ENCODE results near the gene ILF3.

Gene ILF3

DNA sequence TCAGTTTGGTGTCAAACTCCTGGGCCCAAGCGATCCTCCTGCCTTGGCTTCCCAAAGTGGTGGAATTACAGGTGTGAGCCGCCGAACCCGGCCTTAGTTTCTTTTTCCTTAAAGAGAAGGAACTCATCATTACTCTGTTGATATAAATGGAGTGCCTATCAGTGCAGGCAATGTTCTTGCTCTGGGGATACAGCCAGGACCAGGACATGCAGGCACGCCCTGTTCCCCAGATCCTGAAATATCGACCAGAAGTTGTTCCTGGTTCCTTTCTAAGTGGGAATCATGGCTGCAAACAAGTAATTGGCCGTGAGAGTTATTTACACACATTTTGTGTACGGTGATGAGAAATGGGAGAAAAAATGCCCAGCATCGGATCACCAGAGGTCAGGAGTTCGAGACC is 72.1 kb downstream of the ILF3 start:
- Mint-ChIP-seq H3K9me3 (no peaks in the 10 kb centered on the region), H3K36me3 (peaks cover 33% of the 10 kb centered on the region), H3K4me1 (peaks cover 64% of the 10 kb centered on the region), H3K27me3 (no peaks in the 10 kb centered on the region), H3K4me3 (no peak overlapping the region), H3K27ac (no peak overlapping the region)
- CTCF ChIA-PET, result no interaction called here
- no peak for DNase-seq

DNA sequence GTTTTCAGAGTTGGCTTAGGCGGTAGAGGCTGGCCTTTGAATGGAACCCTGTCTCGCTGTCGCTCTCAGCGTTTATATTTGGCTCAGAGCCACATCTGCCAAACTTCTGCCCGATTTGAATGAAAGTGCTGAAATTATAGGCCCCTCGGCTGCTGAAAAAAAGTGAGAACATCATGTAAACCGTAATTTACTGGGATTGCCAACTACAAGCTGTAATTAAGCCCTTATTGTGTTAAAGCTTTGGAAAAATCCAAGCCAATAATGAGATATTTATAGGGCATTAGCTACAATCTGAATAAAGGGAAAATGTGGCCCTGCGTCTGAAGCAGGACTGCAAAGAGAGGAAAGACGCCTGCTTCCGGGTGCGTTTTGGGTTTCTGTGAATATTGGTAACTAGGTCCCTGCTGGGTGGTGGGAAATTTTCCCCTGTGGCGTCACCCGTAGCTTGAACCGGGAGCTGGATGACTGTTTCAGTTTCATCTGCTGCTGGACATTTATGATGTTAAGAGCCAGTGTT is 73.6 kb downstream of the ILF3 start:
- CTCF ChIA-PET, result interaction anchor here (1.1 to 1.9 kb wide), 3 partner anchors 9 to 129 kb away, joined by 3 to 5 read pairs (median 4); partner anchors contain the start of gene DNM2
- Mint-ChIP-seq H3K27me3 (no peaks in the 10 kb centered on the region), H3K4me3 (no peak overlapping the region), H3K4me1 (peaks cover 70% of the 10 kb centered on the region), H3K36me3 (peaks cover 37% of the 10 kb centered on the region), H3K27ac (no peak overlapping the region), H3K9me3 (no peaks in the 10 kb centered on the region)
- no peak for DNase-seq

DNA sequence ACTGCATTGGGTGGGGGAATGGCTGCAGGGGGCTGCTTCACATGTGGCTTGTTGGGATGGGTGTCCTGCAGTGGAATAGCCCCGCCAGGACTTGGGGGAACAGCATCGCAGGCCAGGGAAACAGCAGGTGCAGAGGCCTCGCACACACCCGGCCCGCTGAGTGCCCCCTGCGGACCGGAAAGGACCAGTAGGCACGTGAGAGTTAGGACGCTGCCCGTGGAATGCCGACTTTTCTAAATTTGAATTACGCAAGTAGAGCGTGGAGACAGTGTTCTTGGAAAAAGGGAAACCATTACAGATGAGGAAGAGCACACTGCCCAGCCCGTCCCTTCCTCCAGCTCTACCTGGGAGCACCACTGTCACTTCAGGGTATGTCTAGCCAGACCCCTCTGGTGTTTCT is 75.3 kb downstream of the ILF3 start:
- CTCF ChIA-PET, result no interaction called here
- peaks cover 64% of the 10 kb centered on the region for H3K4me1 Mint-ChIP-seq
- H3K9me3 Mint-ChIP-seq, result no peaks in the 10 kb centered on the region
- H3K27me3 Mint-ChIP-seq, result no peaks in the 10 kb centered on the region
- no peak overlapping the region for H3K4me3 Mint-ChIP-seq
- H3K36me3 Mint-ChIP-seq, result peaks cover 32% of the 10 kb centered on the region
- no peak for DNase-seq
- H3K27ac Mint-ChIP-seq, result peak overlapping the region; percentile 46

DNA sequence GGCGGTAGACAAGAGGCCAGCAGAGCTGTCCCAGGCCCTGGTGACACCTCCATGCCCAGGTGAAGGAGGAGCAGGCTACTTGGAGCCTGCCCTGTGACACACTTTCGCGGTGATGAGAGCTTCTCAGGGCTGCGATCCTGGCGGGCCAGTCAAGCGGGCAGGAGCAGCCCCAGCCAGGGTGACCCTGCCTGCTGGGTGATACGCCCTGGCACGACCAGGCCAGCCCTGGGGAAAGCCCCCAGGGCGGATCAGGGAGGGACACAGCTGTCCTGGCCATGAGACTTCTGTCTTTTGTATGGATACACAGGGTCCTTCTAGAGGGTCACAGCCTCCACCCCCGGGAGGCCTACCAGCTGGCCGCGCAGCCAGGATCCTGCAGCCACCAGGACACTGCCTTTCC is 76.8 kb downstream of the ILF3 start:
- no peak for DNase-seq
- H3K9me3 Mint-ChIP-seq, result no peaks in the 10 kb centered on the region
- H3K27me3 Mint-ChIP-seq, result no peaks in the 10 kb centered on the region
- peaks cover 59% of the 10 kb centered on the region for H3K4me1 Mint-ChIP-seq
- CTCF ChIA-PET, result interaction anchor here (0.7 to 1.4 kb wide), 4 partner anchors 10 to 133 kb away, joined by 4 to 6 read pairs (median 4); partner anchors contain the start of gene DNM2
- H3K36me3 Mint-ChIP-seq, result peaks cover 28% of the 10 kb centered on the region
- no peak overlapping the region for H3K4me3 Mint-ChIP-seq
- H3K27ac Mint-ChIP-seq, result peak overlapping the region; percentile 92

DNA sequence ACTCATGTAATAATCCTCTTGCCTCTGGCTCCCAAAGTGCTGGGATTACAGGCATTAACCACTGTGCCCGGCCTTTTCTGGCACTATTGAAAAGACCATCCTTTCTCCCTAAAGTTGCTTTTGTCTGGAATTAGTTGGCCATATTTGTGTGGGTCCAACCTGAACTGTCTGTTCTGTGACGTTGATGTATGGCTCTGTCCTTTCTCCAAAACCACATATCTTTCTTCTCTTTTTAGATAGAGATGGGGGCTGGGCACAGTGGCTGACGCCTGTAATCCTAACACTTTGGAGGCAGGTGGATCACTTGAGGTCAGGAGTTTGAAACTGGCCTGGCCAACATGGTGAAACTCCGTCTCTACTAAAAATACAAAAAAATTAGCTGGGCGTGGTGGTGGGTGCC is 81.6 kb downstream of the ILF3 start:
- Mint-ChIP-seq H3K9me3 (peaks cover 8% of the 10 kb centered on the region), H3K4me1 (peaks cover 40% of the 10 kb centered on the region), H3K27ac (no peak overlapping the region), H3K27me3 (no peaks in the 10 kb centered on the region), H3K36me3 (peaks cover 32% of the 10 kb centered on the region), H3K4me3 (no peak overlapping the region)
- no peak for DNase-seq
- CTCF ChIA-PET, result interaction anchor here (1.1 kb wide), 1 partner anchor 17 kb away, joined by 3 read pairs; no protein-coding TSS in a partner anchor

DNA sequence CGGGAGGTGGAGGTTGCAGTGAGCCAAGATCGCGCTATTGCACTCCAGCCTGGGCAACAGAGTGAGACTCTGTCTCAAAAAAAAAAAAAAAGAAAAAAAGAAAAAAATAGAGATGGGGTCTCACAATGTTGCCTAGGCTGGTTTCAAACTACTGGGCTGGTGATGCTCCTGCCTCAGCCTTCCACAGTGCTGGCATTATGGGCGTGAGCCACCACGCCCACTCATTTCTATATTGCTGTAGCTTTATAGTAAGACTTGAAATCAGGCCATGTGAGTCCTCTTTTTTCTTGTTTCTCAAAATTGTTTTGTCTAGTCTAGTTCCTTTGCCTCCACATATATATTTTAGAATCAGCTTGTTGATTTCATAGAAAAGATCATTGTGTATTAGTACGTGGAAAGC is 82.0 kb downstream of the ILF3 start:
- CTCF ChIA-PET, result interaction anchor here (1.1 kb wide), 1 partner anchor 17 kb away, joined by 3 read pairs; no protein-coding TSS in a partner anchor
- peaks cover 32% of the 10 kb centered on the region for H3K36me3 Mint-ChIP-seq
- no peaks in the 10 kb centered on the region for H3K27me3 Mint-ChIP-seq
- peaks cover 8% of the 10 kb centered on the region for H3K9me3 Mint-ChIP-seq
- no peak overlapping the region for H3K4me3 Mint-ChIP-seq
- peaks cover 38% of the 10 kb centered on the region for H3K4me1 Mint-ChIP-seq
- no peak overlapping the region for H3K27ac Mint-ChIP-seq
- DNase-seq, result no peak

DNA sequence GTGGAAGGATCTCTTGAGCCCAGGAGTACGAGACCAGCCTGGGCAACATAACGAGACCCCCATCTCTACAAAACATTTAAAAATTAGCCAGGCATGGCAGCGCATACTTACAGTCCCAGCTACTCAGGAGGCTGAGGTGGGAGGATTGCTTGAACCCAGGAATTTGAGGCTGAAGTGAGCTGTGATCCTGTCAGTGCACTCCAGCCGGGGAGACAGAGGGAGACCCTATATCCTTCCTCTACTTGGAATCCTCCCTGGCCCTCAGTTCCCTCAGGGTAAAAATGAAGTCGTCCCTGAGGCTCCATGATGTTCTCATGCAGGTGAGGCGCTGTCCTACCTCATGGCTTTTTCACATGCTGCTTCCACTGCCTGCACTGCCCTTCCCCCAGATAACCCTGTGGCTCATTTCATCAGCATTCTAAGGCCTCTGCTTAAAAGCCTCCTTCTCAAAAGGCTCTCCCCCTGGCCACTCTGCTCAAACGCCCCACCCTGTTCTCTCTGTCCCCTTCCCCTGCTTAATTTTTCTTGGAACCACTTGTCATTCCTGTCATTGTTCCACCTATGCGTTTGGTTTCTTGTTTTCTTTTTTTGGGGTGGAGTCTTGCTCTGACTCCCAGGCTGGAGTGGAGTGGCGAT is 82.9 kb downstream of the ILF3 start:
- no peak for DNase-seq
- peaks cover 34% of the 10 kb centered on the region for H3K4me1 Mint-ChIP-seq
- CTCF ChIA-PET, result interaction anchor here (1.1 kb wide), 1 partner anchor 18 kb away, joined by 3 read pairs; no protein-coding TSS in a partner anchor
- no peak overlapping the region for H3K4me3 Mint-ChIP-seq
- H3K36me3 Mint-ChIP-seq, result peaks cover 29% of the 10 kb centered on the region
- peak overlapping the region; percentile 42 for H3K27ac Mint-ChIP-seq
- no peaks in the 10 kb centered on the region for H3K27me3 Mint-ChIP-seq
- H3K9me3 Mint-ChIP-seq, result peaks cover 8% of the 10 kb centered on the region

DNA sequence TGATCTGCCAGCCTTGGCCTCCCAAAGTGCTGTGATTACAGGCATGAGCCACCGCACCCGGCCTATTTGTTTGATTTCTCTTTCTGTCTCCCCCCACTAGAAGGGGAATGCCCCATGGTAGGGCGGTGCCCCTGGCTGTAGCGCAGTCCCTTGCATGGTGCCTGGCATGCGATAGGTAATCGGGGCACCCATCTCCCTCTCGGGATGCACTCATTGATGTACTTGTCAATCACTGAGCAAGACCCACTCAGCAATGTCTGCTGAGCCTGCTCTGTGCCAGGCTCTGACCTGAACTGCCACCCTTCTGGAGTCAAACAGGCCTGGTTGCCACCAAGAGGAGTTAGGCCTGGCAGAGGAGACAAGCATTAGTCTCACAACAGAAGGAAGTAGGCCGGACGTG is 83.6 kb downstream of the ILF3 start:
- peaks cover 32% of the 10 kb centered on the region for H3K36me3 Mint-ChIP-seq
- CTCF ChIA-PET, result no interaction called here
- no peak overlapping the region for H3K27ac Mint-ChIP-seq

DNA sequence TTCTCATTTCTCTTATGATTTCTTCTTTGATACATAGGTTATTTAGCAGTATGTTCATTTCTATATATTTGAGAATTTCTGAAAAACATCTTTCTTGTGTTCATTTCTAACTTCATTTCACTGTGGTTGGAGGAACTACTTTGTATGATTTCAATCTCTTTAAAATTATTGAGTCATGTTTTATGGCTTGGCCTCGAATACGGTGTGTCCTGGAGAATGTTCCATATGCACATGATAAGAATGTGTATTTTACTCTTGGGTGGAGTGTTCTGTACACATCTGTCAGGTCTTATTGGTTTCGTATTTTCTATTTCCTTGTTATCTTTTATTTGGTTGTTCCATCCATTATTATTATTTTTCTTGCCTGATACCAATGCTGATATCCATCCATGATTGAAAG is 86.7 kb downstream of the ILF3 start:
- no peak overlapping the region for H3K4me3 Mint-ChIP-seq
- H3K9me3 Mint-ChIP-seq, result peaks cover 8% of the 10 kb centered on the region
- peaks cover 45% of the 10 kb centered on the region for H3K4me1 Mint-ChIP-seq
- H3K27me3 Mint-ChIP-seq, result no peaks in the 10 kb centered on the region
- DNase-seq, result no peak
- H3K36me3 Mint-ChIP-seq, result peaks cover 32% of the 10 kb centered on the region
- no peak overlapping the region for H3K27ac Mint-ChIP-seq
- CTCF ChIA-PET, result interaction anchor here (1.0 kb wide), 1 partner anchor 123 kb away, joined by 3 read pairs; no protein-coding TSS in a partner anchor

More for the DNA sequence above, 83.6 kb downstream of the ILF3 start:
- DNase-seq, result no peak
- Mint-ChIP-seq H3K4me3 (no peak overlapping the region), H3K4me1 (peaks cover 35% of the 10 kb centered on the region), H3K27me3 (no peaks in the 10 kb centered on the region), H3K9me3 (peaks cover 8% of the 10 kb centered on the region)
